ENCODE results near the gene RAMACL.

The RAMACL gene

GRCh38 chr6:166533205-166533824 lies 53.2 kb downstream of the RAMACL start:
- DNase-seq (ENCODE audit: low spot score) = no peak
- TF ChIP-seq, protein P1, sequence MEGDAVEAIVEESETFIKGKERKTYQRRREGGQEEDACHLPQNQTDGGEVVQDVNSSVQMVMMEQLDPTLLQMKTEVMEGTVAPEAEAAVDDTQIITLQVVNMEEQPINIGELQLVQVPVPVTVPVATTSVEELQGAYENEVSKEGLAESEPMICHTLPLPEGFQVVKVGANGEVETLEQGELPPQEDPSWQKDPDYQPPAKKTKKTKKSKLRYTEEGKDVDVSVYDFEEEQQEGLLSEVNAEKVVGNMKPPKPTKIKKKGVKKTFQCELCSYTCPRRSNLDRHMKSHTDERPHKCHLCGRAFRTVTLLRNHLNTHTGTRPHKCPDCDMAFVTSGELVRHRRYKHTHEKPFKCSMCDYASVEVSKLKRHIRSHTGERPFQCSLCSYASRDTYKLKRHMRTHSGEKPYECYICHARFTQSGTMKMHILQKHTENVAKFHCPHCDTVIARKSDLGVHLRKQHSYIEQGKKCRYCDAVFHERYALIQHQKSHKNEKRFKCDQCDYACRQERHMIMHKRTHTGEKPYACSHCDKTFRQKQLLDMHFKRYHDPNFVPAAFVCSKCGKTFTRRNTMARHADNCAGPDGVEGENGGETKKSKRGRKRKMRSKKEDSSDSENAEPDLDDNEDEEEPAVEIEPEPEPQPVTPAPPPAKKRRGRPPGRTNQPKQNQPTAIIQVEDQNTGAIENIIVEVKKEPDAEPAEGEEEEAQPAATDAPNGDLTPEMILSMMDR (IDR thresholded peaks at IDR 0.05; ENCODE audit: extremely low read depth, missing control alignments) = no peak
